Measurements from ENCODE around the gene WDR59. TPM values are rescaled to one million over a fixed set of nuclear protein-coding genes. Genes with fewer than 3 reads are reported as not detected.

WDR59 gene
- total RNA-seq, 2 experiments from 2014 or later: 26.3 to 80.3 TPM

GRCh38 chr16:74951206-74951605 lies 33.7 kb downstream of the WDR59 start:
- peaks cover 65% of the 10 kb centered on the region for H3K36me3 ChIP-seq (ENCODE audit: insufficient read depth, low read length)
- H3K4me1 ChIP-seq (ENCODE audit: insufficient read depth, low read length, poor library complexity, severe bottlenecking): no peaks in the 10 kb centered on the region
- intact Hi-C loops (cut with micrococcal nuclease; ENCODE audit: unreplicated experiment): no loop called here
- H3K4me2 ChIP-seq (ENCODE audit: low read length): no peak overlapping the region
- H3K27ac ChIP-seq (ENCODE audit: low read depth, low read length, poor library complexity, severe bottlenecking): no peak overlapping the region
- BruUV-seq (replicated peaks): no TSS peak
- H4K20me1 ChIP-seq (ENCODE audit: insufficient read depth, low read length): no peaks in the 10 kb centered on the region
- no peaks in the 10 kb centered on the region for H3K9me3 ChIP-seq (ENCODE audit: low read length)
- no peaks in the 10 kb centered on the region for H3K9me2 ChIP-seq (ENCODE audit: insufficient read depth, low read length)
- H3K4me3 ChIP-seq (ENCODE audit: low read depth, low read length, poor library complexity, severe bottlenecking): no peak overlapping the region
- DNase-seq (ENCODE audit: low spot score): no peak
- no peak for TF ChIP-seq EZH2phosphoT487 (IDR thresholded peaks at IDR 0.05; ENCODE audit: borderline replicate concordance, low read depth, low read length)
- TF ChIP-seq, protein P1, sequence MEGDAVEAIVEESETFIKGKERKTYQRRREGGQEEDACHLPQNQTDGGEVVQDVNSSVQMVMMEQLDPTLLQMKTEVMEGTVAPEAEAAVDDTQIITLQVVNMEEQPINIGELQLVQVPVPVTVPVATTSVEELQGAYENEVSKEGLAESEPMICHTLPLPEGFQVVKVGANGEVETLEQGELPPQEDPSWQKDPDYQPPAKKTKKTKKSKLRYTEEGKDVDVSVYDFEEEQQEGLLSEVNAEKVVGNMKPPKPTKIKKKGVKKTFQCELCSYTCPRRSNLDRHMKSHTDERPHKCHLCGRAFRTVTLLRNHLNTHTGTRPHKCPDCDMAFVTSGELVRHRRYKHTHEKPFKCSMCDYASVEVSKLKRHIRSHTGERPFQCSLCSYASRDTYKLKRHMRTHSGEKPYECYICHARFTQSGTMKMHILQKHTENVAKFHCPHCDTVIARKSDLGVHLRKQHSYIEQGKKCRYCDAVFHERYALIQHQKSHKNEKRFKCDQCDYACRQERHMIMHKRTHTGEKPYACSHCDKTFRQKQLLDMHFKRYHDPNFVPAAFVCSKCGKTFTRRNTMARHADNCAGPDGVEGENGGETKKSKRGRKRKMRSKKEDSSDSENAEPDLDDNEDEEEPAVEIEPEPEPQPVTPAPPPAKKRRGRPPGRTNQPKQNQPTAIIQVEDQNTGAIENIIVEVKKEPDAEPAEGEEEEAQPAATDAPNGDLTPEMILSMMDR (conservative IDR thresholded peaks at IDR 0.05; ENCODE audit: low read length): no peak
- no peak overlapping the region for H2AFZ ChIP-seq (ENCODE audit: low read length)
- CTCF ChIA-PET (ENCODE audit: unreplicated experiment): no interaction called here
- POLR2A ChIA-PET: interaction anchor here (0.5 to 0.7 kb wide), 5 partner anchors 12 to 514 kb away, joined by 3 to 7 read pairs (median 3); no protein-coding TSS in a partner anchor
- no peaks in the 10 kb centered on the region for H3K79me2 ChIP-seq (ENCODE audit: insufficient read depth, low read depth, low read length)

GRCh38 chr16:74950511-74950910 lies 34.4 kb downstream of the WDR59 start:
- Histone ChIP-seq H3K9me3 (ENCODE audit: low read length) (no peaks in the 10 kb centered on the region), H3K27ac (ENCODE audit: low read depth, low read length, poor library complexity, severe bottlenecking) (no peak overlapping the region), H3K9me2 (ENCODE audit: insufficient read depth, low read length) (no peaks in the 10 kb centered on the region), H3K4me1 (ENCODE audit: insufficient read depth, low read length, poor library complexity, severe bottlenecking) (no peaks in the 10 kb centered on the region), H3K4me3 (ENCODE audit: low read depth, low read length, poor library complexity, severe bottlenecking) (no peak overlapping the region), H3K4me2 (ENCODE audit: low read length) (no peak overlapping the region), H3K79me2 (ENCODE audit: insufficient read depth, low read depth, low read length) (no peaks in the 10 kb centered on the region), H4K20me1 (ENCODE audit: insufficient read depth, low read length) (no peaks in the 10 kb centered on the region), H2AFZ (ENCODE audit: low read length) (no peak overlapping the region), H3K36me3 (ENCODE audit: insufficient read depth, low read length) (peaks cover 61% of the 10 kb centered on the region)
- intact Hi-C loops (cut with micrococcal nuclease; ENCODE audit: unreplicated experiment): no loop called here
- no peak for DNase-seq (ENCODE audit: low spot score)
- ChIA-PET POLR2A (interaction anchor here (0.5 to 0.7 kb wide), 3 partner anchors 46 to 513 kb away, joined by 3 to 7 read pairs (median 4); no protein-coding TSS in a partner anchor), CTCF (ENCODE audit: unreplicated experiment) (no interaction called here)
- BruUV-seq (replicated peaks): no TSS peak
- no peak for TF ChIP-seq EZH2phosphoT487 (IDR thresholded peaks at IDR 0.05; ENCODE audit: borderline replicate concordance, low read depth, low read length)
- TF ChIP-seq, protein P1 (conservative IDR thresholded peaks at IDR 0.05; ENCODE audit: low read length): no peak

- TF ChIP-seq, protein P1 (conservative IDR thresholded peaks at IDR 0.05; ENCODE audit: low read length): no peak
- no peak for TF ChIP-seq EZH2phosphoT487 (IDR thresholded peaks at IDR 0.05; ENCODE audit: borderline replicate concordance, low read depth, low read length)
- POLR2A ChIA-PET: no interaction called here
- no peak overlapping the region for H2AFZ ChIP-seq (ENCODE audit: low read length)
Observed at GRCh38 chr16:74949309-74949708, 35.6 kb downstream of the WDR59 start.

More at GRCh38 chr16:74949309-74949708, 35.6 kb downstream of the WDR59 start:
- H4K20me1 ChIP-seq (ENCODE audit: insufficient read depth, low read length): no peaks in the 10 kb centered on the region
- intact Hi-C loops (cut with micrococcal nuclease; ENCODE audit: unreplicated experiment): no loop called here
- no peak overlapping the region for H3K4me2 ChIP-seq (ENCODE audit: low read length)
- H3K4me1 ChIP-seq (ENCODE audit: insufficient read depth, low read length, poor library complexity, severe bottlenecking): no peaks in the 10 kb centered on the region
- no peaks in the 10 kb centered on the region for H3K79me2 ChIP-seq (ENCODE audit: insufficient read depth, low read depth, low read length)
- H3K36me3 ChIP-seq (ENCODE audit: insufficient read depth, low read length): peaks cover 56% of the 10 kb centered on the region
- H3K27ac ChIP-seq (ENCODE audit: low read depth, low read length, poor library complexity, severe bottlenecking): no peak overlapping the region
- no peak overlapping the region for H3K4me3 ChIP-seq (ENCODE audit: low read depth, low read length, poor library complexity, severe bottlenecking)
- no peak for DNase-seq (ENCODE audit: low spot score)
- CTCF ChIA-PET (ENCODE audit: unreplicated experiment): no interaction called here
- H3K9me2 ChIP-seq (ENCODE audit: insufficient read depth, low read length): no peaks in the 10 kb centered on the region
- H3K9me3 ChIP-seq (ENCODE audit: low read length): no peaks in the 10 kb centered on the region
- no TSS peak for BruUV-seq (replicated peaks)
